HUDEP-2 (cell line): ENCODE data around the gene PDE6G.
A peak's percentile ranks its signal among the peaks of the same experiment; 100 is the strongest.

Experiments
- DNase-seq, 76 experiments: peaks; one replicate each; lab custom pipeline; 2025; ENCODE audit not compliant: unreplicated experiment in 76 of 76; lab: John Stamatoyannopoulos, UW

Gene PDE6G

GRCh38 chr17:81664051-81664470, 7.7 kb upstream of the PDE6G start:
- DNase-seq = no peak

GRCh38 chr17:81662002-81662401, 5.7 kb upstream of the PDE6G start:
- no peak for DNase-seq

GRCh38 chr17:81660441-81660840, 4.1 kb upstream of the PDE6G start:
- no peak for DNase-seq

- DNase-seq = no peak
These were observed 2.7 kb upstream of the PDE6G start for GRCh38 chr17:81659038-81659437.

GRCh38 chr17:81656835-81657234, 493 bp upstream of the PDE6G start:
- no peak for DNase-seq

GRCh38 chr17:81655378-81656117, 794 bp downstream of the PDE6G start:
- DNase-seq = no peak

- no peak for DNase-seq
These were observed 3.2 kb downstream of the PDE6G start for GRCh38 chr17:81652906-81653771.

- DNase-seq = peak in 54 of 76 experiments; percentile 9 to 83 (median 41)
These were observed 4.7 kb downstream of the PDE6G start for GRCh38 chr17:81651692-81652091.

GRCh38 chr17:81650951-81651350, 5.4 kb downstream of the PDE6G start:
- no peak for DNase-seq

- no peak for DNase-seq
These were observed 7.6 kb downstream of the PDE6G start for GRCh38 chr17:81648707-81649085.

- no peak for DNase-seq
These were observed 8.2 kb downstream of the PDE6G start for GRCh38 chr17:81648013-81648706.

GRCh38 chr17:81647640-81648012, 8.7 kb downstream of the PDE6G start:
- no peak for DNase-seq

- peak in 74 of 76 experiments; percentile 21 to 86 (median 68) for DNase-seq
These were observed 9.3 kb downstream of the PDE6G start for GRCh38 chr17:81646869-81647600.

GRCh38 chr17:81644976-81645952, 11.1 kb downstream of the PDE6G start:
- DNase-seq = no peak

- peak in 1 of 76 experiments; percentile 13 for DNase-seq
These were observed 11.8 kb downstream of the PDE6G start for GRCh38 chr17:81644496-81644895.

GRCh38 chr17:81641825-81642489, 14.4 kb downstream of the PDE6G start:
- DNase-seq = peak in 66 of 76 experiments; percentile 7 to 77 (median 52)

GRCh38 chr17:81640011-81640410, 16.3 kb downstream of the PDE6G start:
- no peak for DNase-seq

- DNase-seq = peak in 19 of 76 experiments; percentile 6 to 51 (median 18)
These were observed 17.7 kb downstream of the PDE6G start for GRCh38 chr17:81638683-81639082.
